Keratinocyte (primary cell): ENCODE data around the gene PPIP5K2. TPM values are rescaled to one million over a fixed set of nuclear protein-coding genes. Genes with fewer than 3 reads are reported as not detected.

Experiments used
- DNase-seq: peaks from one replicate; pipeline ENCODE4 v3.0.0-alpha.2; 2011; ENCODE audit warnings: low read depth, missing footprints, low spot score
- FAIRE-seq: peaks from 2 replicates; lab custom pipeline; 2011; peaks lifted over from hg19 to GRCh38; lab: Jason Lieb, UNC
- H2AFZ ChIP-seq: 2 replicates; pipeline ENCODE4 v1.6.0; 2012; ENCODE audit warnings: low read length, control low read depth, inconsistent platforms; ENCODE audit not compliant: control insufficient read depth
- H3K27ac ChIP-seq: 2 replicates; pipeline ENCODE4 v1.5.1; 2011; ENCODE audit warnings: low read length; ENCODE audit not compliant: control insufficient read depth, insufficient read depth
- H3K27me3 ChIP-seq: 3 replicates; pipeline ENCODE4 v1.6.0; 2011; ENCODE audit warnings: low read length; ENCODE audit not compliant: control insufficient read depth, insufficient read depth; ENCODE audit errors: extremely low read depth
- H3K36me3 ChIP-seq, 2 experiments: 2 replicates in 1 of 2; 3 replicates in 1 of 2; pipeline ENCODE4 v1.5.1; 2011; ENCODE audit warnings: low read length in 2 of 2, mild to moderate bottlenecking in 1 of 2; ENCODE audit not compliant: control insufficient read depth in 2 of 2, insufficient read depth in 2 of 2; ENCODE audit errors: extremely low read depth in 1 of 2
- H3K4me1 ChIP-seq: 3 replicates; pipeline ENCODE4 v1.5.1; 2011; ENCODE audit warnings: low read length; ENCODE audit not compliant: control insufficient read depth, insufficient read depth; ENCODE audit errors: extremely low read depth
- H3K4me2 ChIP-seq: 3 replicates; pipeline ENCODE4 v1.6.0; 2011; ENCODE audit warnings: low read depth, low read length; ENCODE audit not compliant: control insufficient read depth, insufficient read depth; ENCODE audit errors: extremely low read depth
- H3K4me3 ChIP-seq, 3 experiments: fragments of 200-600 bp in 1 of 3; sonication (generic) in 1 of 3; 2 replicates in 2 of 3; 3 replicates in 1 of 3; pipeline ENCODE4 v1.5.1; 2011 to 2016; ENCODE audit warnings: low read length in 3 of 3, mild to moderate bottlenecking in 3 of 3, control low read depth in 2 of 3, inconsistent platforms in 1 of 3, low read depth in 1 of 3, mixed read lengths in 1 of 3, mixed run types in 1 of 3, moderate library complexity in 1 of 3; ENCODE audit not compliant: control insufficient read depth in 2 of 3, insufficient read depth in 2 of 3; ENCODE audit errors: extremely low read depth in 1 of 3
- H3K79me2 ChIP-seq: 2 replicates; pipeline ENCODE4 v1.6.0; 2012; ENCODE audit warnings: low read length; ENCODE audit not compliant: control insufficient read depth, insufficient read depth
- H3K9ac ChIP-seq: 3 replicates; pipeline ENCODE4 v1.6.0; 2011; ENCODE audit warnings: low read length; ENCODE audit not compliant: control insufficient read depth, insufficient read depth; ENCODE audit errors: extremely low read depth
- H3K9me1 ChIP-seq: 3 replicates; pipeline ENCODE4 v1.6.0; 2011; ENCODE audit warnings: low read length; ENCODE audit not compliant: control insufficient read depth, insufficient read depth; ENCODE audit errors: extremely low read depth
- H3K9me3 ChIP-seq: 2 replicates; pipeline ENCODE4 v1.5.1; 2012; ENCODE audit warnings: low read depth, low read length; ENCODE audit not compliant: control insufficient read depth
- H4K20me1 ChIP-seq: 3 replicates; pipeline ENCODE4 v1.6.0; 2011; ENCODE audit warnings: low read length; ENCODE audit not compliant: control insufficient read depth, insufficient read depth; ENCODE audit errors: extremely low read depth
- CTCF ChIP-seq, 3 experiments: IDR thresholded peaks in 1 of 3; conservative IDR thresholded peaks in 1 of 3; optimal IDR thresholded peaks in 1 of 3; 2 replicates in 2 of 3; 3 replicates in 1 of 3; pipeline versions ENCODE3 to v1.5.1; 2011; ENCODE audit warnings: low read length in 3 of 3, mild to moderate bottlenecking in 3 of 3, moderate library complexity in 2 of 3, control low read depth in 1 of 3, inconsistent platforms in 1 of 3; ENCODE audit not compliant: insufficient read depth in 2 of 3; ENCODE audit errors: extremely low read depth in 1 of 3
- EZH2 ChIP-seq: IDR thresholded peaks from one replicate; pipeline ENCODE4 v1.6.1; 2012; ENCODE audit warnings: inconsistent platforms, mild to moderate bottlenecking, low read length, moderate library complexity
- dilution Hi-C: fragments of 300-500 bp; cut with MboI; formaldehyde crosslinking; loops from one replicate; pipeline ENCODE4 v1.7.0; 2020; ENCODE audit warnings: low sequenced_read_pairs; ENCODE audit not compliant: extremely low pct_ligation_motif_present
- polyA plus RNA-seq, 5 experiments: library from polyadenylated mRNA; depleted of rRNA in 3 of 5; stranded (reverse) in 3 of 5; stranded (forward) in 1 of 5; unstranded in 1 of 5; fragments of >200 nt; gene quantifications; 1 replicate in 1 of 5; 2 replicates in 3 of 5; 3 replicates in 1 of 5; pipeline versions ENCODE4 v1.2.1 to v1.2.3, GENCODE V29; 2011 to 2012; ENCODE audit warnings: missing spikeins in 2 of 5, low read depth in 1 of 5, low replicate concordance in 1 of 5

The PPIP5K2 gene
- polyA plus RNA-seq, 1 donor (not counting 4 experiments of a cell fraction or from before 2014, with no cell fraction given) = 27.8 TPM

- no peak overlapping the region for H2AFZ ChIP-seq
- no peaks in the 10 kb centered on the region for H3K79me2 ChIP-seq
- H3K36me3 ChIP-seq = no peaks in the 10 kb centered on the region
- FAIRE-seq (no peak), DNase-seq (no peak)
- H3K4me2 ChIP-seq = no peak overlapping the region
- no peak overlapping the region for H3K9ac ChIP-seq
- H3K27me3 ChIP-seq = no peaks in the 10 kb centered on the region
- no peaks in the 10 kb centered on the region for H3K4me1 ChIP-seq
- no peaks in the 10 kb centered on the region for H4K20me1 ChIP-seq
- no peaks in the 10 kb centered on the region for H3K9me1 ChIP-seq
- dilution Hi-C loops = no loop called here
- H3K27ac ChIP-seq = no peak overlapping the region
- no peak overlapping the region for H3K4me3 ChIP-seq
- H3K9me3 ChIP-seq = no peaks in the 10 kb centered on the region
- TF ChIP-seq CTCF (optimal IDR thresholded peaks at IDR 0.05 in 1 of 3, IDR thresholded peaks at IDR 0.05 in 1 of 3, conservative IDR thresholded peaks at IDR 0.05 in 1 of 3; ENCODE audit: extremely low read depth in 1 of 3, insufficient read depth in 2 of 3, low read length in 3 of 3) (no peak), EZH2 (no peak)
Observed at GRCh38 chr5:103132684-103133083, 12.6 kb downstream of the PPIP5K2 start.

DNA sequence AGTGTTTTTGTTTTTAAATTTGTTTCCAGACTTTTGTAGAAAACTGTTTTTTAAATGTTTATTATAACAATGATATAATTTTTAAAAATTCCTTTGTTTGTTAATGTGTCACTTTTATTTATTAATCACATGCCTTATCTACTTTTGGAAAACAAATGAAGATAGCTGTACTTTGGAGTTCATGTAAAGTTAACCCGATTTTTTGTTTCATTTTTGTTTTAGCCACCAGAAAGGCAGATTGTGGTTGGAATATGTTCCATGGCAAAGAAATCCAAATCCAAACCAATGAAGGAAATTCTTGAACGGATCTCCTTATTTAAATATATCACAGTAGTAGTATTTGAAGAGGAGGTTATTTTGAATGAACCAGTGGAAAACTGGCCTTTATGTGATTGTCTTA is 13.1 kb downstream of the PPIP5K2 start:
- H3K27ac ChIP-seq = no peak overlapping the region
- dilution Hi-C loops = no loop called here
- H3K9me1 ChIP-seq = no peaks in the 10 kb centered on the region
- H3K27me3 ChIP-seq = no peaks in the 10 kb centered on the region
- no peak for TF ChIP-seq CTCF (optimal IDR thresholded peaks at IDR 0.05 in 1 of 3, IDR thresholded peaks at IDR 0.05 in 1 of 3, conservative IDR thresholded peaks at IDR 0.05 in 1 of 3; ENCODE audit: extremely low read depth in 1 of 3, insufficient read depth in 2 of 3, low read length in 3 of 3)
- no peak for TF ChIP-seq EZH2
- H3K4me3 ChIP-seq = no peak overlapping the region
- H3K4me2 ChIP-seq = no peak overlapping the region
- H3K4me1 ChIP-seq = no peaks in the 10 kb centered on the region
- no peak overlapping the region for H2AFZ ChIP-seq
- no peak for FAIRE-seq
- no peaks in the 10 kb centered on the region for H3K79me2 ChIP-seq
- H4K20me1 ChIP-seq = no peaks in the 10 kb centered on the region
- no peaks in the 10 kb centered on the region for H3K36me3 ChIP-seq
- no peak for DNase-seq
- no peaks in the 10 kb centered on the region for H3K9me3 ChIP-seq
- no peak overlapping the region for H3K9ac ChIP-seq
